Suppressor macrophage treated with lipopolysaccharide for 1 hour (primary cell): Measurements from ENCODE around the gene NLRC5.
"Not testable (repeated sequence)": the region's sequence is repeated elsewhere in the genome, so short reads cannot be mapped to it uniquely, and the experiment has no call there.

Experiments
- DNase-seq, 3 donors: peaks; one replicate each; pipeline ENCODE4 v3.0.0-alpha.2; 2020 to 2022

The NLRC5 gene

DNA sequence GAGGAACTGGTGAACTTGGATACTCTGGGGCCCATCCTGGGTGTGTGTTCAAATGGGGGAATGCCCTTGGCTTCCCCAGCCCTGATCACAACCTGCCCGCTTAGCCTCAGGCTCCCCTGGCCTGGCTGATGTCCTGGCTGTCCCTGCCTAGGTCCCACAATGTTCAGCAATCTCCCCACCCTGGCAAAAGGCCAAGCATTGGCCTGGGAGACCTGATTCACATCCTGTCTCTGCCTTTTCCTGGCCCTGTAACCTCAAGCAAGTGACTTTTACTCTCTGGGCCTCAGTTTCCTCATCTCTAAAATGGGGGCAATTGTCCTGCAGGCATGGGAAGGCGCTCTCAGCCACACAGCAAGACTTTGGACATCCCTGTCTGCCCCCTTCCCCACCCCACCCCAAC is 117.4 kb downstream of the NLRC5 start:
- peak in 1 of 3 donors; percentile 14 for DNase-seq

DNA sequence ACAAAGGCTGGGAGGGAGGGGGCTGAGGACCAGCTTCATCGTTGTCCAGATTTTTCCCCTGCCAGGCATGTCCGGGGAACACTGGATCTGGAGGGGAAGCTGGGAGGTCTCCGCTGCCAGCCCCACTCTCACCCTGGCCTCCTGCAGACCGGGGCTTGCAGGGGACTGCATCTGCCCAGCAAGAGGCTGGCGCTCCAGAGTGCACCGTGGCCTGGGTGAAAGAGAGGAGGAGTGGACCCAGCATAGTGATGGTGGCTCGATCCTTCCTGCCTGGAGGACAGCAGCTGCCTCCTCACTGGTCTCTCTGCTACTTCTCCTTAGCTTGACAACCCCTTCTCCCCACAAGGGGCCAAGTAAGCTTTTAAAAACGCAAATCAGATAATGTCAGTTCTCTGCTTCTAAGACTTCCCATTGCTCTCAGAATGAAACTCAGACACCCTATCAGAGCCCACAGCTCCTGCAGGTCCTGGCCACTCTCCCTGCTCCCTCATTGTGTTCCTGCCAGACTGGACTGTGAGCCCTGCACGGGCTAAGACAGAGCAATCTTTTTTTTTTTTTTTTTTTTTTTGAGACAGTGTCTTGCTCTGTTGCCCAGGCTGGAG is 118.1 kb downstream of the NLRC5 start:
- no peak for DNase-seq

DNA sequence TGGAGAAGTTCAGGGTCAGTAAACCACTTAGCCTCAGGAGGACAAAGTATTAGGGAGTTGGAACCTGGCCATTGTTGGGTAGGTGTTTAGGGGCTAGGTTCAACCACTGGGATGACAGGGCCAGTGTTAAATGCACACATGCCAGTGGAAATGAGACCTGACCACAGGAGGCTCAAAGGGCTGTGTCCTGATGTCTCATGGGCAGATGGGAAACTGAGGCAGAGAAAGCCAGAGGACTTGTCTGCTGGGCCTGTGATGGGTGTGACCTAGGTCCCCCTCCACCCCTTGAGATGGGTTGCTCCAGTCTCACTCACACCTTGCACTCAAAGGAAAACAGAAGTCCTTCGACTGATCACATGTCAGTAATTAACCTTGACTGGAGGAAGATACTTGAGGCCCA is 119.1 kb downstream of the NLRC5 start:
- DNase-seq = no peak

DNA sequence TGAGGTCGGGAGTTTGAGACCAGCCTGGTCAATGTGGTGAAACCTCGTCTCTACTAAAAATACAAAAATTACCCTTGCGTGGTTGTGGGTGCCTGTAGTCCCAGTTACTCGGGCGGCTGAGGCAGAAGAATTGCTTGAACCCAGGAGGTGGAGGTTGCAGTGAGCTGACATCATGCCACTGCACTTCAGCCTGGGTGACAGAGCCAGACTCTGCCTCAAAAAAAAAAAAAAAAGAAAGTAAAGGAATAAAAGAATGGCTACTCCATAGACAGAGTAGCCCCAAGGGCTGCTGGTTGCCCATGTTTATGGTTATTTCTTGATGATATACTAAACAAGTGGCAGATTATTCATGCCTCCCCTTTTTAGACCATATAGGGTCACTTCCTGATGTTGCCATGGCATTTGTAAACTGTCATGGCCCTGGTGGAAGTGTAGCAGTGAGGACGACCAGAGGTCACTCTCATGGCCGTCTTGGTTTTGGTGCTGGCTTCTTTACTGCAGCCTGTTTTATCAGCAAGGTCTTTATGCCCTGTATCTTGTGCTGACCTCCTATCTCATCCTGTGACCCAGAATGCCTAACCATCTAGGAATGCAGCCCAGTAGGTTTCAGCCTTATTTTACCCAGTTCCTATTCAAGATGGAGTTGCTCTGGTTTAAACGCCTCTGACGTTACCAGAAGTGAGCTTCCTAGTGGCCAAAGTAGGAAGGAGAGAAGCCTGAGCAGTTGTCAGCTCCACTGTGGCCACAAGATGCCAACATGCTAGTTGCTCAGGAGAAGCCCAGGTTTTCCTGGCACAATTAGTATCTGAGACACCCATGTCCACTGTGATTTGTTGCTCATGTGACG is 120.1 kb downstream of the NLRC5 start:
- DNase-seq = not testable (repeated sequence)

DNA sequence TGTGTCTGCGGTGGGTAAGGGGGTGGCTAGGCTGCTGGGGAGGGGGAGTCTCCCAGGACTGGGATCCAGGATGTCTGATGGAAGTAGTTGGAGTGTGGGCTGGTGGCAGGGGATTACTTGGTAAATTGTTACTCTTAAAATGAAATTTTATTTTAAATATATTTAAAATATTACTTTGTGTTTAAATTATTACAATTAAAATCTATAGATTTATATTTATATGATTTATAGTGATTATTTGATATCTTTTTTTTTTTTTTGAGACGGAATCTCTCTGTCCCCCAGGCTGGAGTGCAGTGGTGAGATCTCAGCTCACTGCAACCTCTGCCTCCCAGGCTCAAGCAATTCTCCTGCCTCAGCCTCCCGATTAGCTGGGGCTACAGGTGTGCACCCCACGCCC is 121.6 kb downstream of the NLRC5 start:
- DNase-seq = no peak

DNA sequence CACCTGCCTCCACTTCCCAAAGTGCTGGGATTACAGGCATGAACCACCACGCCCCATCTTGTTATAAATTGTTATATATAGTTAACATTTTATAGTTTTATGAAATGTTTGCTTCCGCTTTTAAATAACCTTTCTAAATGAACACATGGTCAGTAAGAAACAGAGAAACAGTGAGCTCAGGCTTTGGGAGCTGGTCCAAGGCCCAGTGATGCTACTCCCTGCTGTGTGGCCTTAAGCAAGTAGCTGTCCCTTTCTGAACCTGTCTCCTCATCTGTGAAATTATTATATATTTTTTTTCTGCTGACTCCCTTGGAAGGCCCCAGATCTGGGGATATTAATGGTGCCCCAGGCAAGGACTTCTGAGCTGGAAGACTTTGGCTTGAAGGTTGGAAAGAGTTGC is 122.1 kb downstream of the NLRC5 start:
- DNase-seq = no peak

DNA sequence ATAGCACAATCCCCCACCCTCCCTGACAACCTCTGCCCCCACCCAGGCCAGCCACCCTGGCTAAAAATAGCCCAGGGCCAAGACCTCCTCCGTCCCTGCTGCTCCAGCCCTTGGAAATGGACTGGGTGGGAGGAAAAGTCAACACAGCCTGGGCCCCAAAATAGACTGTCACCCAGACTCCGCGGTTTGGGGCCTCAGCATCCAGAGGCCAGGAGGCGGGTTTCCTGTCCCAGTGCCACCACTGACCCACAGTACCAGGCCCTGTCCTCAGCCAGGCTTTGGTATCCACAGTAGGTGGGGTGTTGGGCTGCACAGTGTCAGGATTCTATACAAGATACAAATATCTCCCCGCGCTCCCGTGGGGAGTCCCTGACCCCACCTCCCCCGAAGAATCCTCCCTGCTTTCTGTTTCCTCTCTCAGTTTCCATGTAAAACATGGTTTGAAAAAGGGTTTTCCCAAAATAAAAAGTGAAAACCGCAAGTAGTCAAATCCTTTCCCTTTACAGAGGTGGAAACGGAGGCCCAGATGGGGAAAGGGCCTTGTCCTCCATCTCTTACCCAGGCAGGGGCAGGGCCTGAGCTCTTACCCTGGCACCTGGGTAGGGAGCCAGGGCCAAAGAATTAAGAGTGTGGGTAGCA is 123.2 kb downstream of the NLRC5 start:
- DNase-seq = peak in 2 of 3 donors; percentile 24 to 49

DNA sequence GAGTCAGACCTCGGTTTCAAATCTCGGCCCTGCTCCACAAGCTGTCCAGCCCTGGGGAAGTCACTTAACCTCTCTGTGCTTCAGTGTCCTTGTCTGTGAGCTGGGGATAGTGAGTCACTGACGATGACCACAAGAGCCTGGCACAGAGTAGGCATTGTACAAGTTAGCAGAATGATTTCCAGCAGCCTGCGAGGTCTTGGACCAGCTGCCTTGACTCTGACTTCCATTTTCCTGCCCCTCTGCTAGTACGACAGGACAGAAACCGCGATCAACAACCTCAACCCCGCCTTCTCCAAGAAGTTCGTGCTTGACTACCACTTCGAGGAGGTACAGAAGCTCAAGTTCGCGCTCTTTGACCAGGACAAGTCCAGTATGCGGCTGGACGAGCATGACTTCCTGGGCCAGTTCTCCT is 123.7 kb downstream of the NLRC5 start:
- DNase-seq = peak in 1 of 3 donors; percentile 13

DNA sequence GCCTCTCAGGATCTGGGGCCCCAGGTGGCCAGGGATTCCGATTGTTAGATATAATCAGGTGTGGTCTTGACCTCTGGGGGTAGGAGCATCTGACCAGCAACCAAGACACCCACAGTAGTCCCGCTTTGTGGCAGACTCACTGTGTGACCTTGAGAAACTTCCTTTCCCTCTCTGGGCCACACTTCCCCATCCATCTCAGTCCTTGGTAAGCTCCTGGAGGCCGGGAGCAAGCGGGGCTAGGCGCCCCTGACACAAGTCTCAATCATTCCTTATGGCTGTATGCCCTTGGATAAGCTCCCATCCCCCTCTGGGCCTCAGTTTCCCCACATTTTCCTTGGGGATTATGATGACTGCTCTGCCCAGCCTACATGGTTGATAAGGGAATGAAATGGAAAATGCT is 124.3 kb downstream of the NLRC5 start:
- DNase-seq = no peak

DNA sequence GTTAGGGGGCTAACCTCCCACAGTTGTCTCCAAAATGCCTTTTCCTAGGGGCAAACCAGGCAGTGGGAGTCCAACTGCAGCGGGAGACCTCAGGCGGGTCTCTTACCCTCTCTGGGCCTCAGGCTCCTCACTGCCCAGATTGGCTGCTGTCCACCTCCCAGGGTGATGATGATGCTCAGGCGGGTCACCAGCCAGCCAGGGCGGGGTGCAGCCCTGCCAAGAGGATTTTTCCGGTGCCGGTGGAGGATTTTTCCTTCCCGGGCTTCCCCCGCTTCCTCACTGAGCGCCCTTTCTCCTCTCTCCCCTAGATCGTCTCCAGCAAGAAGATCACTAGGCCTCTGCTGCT is 125.8 kb downstream of the NLRC5 start:
- no peak for DNase-seq

DNA sequence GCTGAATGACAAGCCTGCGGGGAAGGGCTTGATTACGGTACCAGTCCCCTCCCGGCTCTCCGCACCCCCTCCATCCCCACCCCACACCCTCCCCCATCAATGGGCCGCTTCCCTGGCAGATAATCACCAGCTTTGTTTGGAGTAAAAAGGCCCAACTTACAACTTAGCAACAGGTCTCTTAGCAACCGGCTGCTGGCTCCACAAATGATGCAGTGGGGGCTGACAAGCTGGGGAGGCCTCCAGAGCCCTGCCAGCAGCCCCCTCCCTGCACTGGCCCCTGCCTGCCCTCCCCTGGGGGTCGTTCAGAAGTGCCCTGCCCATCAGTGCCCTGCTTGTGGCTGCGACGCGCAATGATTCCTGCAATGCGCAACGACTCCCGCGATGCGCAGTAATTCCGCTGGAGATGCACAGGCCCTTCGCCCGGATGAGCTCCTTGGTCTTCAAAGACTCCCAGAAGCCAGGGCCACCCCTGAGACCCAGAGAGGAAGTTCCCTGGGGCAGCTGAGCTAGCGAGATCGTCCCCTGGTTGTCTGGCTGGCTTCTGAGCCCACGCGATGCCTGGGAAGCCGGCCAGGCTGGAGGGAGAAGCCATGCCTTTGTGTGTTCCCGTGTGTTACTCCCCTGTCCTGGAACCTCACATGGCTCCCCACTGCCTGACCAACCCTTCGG is 126.3 kb downstream of the NLRC5 start:
- DNase-seq = peak in 1 of 3 donors; percentile 37

DNA sequence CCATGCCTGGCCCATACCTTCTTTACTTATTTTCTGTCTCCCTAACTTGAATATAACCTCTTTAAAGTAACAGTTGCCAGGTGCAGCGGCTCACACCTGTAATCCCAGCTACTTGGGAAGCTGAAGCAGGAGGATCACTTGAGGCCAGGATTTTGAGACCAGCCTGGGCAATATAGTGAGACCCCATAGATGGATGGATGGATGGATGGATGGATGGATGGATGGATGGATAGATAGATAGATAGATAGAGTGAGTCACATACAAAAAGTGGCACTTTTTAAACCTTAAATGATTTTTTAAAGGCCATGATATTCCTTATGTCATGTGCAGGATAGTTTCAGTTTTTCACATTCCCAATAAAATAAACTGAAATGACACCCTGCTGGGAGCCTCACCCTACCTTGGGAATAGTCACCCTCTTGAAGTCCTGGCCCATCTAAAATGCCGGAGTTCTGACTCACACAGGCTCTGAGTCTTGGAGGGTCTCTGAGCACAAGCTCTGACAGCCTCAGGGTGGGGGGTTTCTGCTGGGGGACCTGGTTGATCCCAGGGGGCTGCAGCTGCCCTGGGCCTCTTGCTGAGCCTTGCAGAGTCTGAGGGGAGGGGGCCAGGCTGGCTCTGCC is 129.2 kb downstream of the NLRC5 start:
- DNase-seq = no peak

DNA sequence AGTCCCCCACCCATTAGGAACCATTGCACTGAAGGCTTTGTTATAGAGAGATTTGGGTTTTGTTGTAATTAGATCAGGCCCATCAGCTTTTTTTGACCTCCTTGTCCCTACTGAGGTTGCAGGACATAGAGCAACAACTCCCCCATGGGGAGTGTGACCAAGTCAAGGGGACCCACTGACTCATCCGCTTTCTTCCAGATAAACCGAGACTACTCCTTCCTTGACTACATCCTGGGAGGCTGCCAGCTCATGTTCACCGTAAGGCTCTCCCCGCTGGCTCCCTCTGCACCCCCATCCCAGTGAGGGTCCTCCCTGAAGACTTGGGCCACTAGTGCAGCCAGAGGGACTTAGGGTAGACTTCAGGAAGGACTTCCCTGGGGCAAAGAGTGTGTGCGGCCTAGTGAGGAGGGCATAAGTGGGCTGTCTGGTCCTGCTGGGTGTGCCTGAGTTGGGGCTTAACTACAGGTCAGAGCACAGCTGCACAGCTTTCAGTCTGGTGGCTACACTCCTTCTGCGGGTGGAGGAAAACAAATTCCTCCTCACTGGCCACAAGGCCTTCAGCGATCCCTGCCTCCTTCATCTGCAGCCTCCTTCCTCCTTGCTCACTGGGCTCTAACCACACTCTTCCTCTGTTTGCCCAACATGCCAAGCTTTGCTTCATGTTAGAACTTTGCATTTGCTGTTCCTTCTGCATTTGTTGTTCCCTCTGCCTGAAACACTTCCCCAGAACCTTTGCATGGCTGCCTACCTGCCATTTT is 134.0 kb downstream of the NLRC5 start:
- peak in 1 of 3 donors; percentile 18 for DNase-seq

DNA sequence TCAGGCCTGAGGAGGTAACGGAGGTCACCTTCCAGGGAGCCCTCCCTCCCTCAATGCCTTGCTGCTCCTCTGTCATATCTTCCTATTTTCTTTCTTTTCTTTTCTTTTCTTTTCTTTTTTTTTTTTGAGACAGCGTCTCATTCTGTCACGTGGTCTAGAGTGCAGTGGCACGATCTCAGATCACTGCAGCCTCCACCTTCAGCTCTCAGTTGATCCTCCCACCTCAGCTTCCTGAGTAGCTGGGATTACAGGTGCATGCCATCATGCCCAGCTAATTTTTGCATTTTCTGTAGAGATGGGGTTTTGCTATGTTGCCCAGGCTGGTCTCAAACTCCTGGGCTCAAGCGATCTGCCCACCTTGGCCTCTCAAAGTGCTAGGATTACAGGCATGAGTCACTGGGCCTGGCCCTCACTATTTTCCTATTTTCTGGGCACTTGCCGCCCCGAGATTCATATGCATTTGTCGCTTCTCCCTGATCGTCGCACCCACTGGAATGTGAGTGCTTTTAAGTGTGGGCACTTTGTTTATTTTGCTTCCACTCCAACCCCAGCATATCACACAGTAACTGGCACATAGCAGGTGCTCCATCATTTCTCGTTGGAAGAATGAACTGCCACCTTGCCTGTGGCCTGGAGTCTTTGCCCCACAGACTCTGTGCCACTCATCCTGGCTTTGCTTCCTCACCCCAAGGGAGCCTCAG is 134.8 kb downstream of the NLRC5 start:
- no peak for DNase-seq

DNA sequence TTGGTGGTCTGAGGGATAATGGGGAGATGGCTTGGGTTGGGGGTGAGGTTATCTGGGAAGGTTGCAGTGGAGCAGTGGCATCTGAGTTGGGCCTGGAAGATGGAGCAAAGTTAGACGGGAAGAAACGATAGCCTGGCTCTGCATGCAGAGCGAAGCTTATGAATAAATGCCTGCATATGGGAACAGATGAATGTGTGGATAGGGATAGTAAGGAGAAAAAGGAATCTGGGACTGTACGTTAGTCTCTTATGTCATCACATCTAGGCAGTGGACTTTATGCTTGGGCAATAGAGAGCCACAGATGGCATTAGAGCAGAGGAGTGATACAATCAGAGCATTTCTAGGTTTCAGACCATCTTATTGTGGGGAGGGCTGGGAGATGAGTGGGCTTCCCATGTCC is 136.0 kb downstream of the NLRC5 start:
- DNase-seq = no peak

DNA sequence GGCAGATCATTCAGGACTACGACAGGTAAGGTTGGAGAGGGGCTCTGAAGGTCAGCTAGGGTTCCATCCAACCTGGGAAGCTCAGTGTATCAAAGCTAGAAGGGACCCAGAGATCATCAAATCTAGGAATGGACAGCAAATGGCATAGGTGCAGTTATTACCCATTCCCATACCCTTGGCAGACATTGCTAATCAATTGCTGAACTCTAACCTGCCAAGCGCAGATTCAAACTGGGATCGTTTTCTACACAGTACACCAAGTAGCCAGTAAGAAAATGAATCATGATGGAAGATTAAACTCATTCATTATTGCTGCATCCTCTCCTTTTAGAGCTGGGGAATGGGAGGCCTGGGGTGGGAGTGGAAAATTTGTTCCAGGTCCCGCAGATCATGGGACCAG is 136.6 kb downstream of the NLRC5 start:
- DNase-seq = no peak

DNA sequence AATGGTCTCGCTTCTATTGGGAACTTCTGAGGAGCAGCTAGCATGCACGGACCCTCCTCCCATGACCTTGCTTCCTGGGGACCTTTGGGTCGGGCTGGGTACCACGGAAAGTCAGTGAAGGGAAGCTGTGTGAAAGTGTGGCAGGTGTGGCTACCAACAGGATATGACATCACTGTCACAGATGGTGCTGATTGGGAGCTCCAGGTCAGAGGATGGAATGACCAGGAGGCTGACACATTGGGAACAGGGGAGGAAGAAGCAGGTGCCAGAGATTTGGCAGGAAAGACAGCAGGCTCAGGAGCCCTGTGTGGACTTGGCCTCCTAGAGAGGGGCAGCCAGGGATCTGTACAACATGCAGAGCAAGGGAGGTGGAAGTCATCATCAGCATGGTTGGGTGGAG is 137.1 kb downstream of the NLRC5 start:
- DNase-seq = no peak

DNA sequence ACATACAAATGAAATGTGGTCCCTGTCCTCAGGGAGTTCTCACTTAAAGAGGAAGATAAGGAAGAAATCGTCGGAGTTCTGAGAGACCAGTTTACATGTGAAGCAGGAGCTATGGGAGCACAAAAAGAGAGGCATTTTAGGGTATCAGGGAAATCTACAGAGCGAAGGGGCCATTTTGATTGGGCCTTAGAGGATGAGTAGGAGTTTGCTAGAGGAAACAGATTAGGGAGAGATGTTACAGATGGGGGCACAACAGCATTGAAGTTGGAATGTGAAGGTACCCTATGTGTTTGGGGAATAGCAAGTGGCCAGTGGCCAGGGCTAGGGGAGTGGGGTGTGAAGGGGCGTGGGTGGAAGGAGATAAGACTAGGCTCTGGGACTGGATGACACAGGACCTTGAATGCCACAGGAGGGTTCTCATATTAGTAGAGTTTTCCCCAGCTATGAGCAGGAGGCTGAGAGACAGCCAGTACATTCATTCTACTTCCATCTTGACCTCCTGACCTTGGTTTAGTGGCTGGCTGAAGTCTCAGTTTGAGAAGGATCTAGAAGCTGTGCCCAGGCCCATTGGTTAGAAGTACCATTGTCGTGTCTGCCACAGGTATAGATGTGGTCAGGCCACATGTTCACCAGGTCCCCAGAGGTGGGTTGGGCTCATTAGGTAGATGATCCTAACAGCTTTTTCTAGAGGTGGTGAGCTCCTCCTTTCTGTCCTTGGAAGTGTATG is 137.8 kb downstream of the NLRC5 start:
- DNase-seq = no peak

DNA sequence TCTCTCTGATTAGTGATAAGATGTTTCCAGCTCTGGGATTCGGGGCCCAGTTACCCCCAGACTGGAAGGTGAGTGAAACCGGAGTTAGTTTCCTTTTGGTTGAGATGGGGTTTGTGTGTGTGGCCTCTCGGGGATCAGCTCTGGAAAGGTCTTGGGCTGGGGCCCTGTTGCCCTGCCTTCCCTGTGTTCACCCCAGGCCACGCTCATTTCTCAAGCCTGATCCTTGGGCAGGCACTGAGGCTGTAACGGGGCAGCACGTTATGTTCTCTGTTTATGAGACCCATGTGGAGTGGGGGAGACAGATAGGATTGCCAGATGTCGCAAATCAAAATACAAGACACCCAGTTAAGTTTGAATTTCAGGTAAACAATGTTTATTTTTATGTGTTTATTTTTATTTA is 138.5 kb downstream of the NLRC5 start:
- DNase-seq = no peak

DNA sequence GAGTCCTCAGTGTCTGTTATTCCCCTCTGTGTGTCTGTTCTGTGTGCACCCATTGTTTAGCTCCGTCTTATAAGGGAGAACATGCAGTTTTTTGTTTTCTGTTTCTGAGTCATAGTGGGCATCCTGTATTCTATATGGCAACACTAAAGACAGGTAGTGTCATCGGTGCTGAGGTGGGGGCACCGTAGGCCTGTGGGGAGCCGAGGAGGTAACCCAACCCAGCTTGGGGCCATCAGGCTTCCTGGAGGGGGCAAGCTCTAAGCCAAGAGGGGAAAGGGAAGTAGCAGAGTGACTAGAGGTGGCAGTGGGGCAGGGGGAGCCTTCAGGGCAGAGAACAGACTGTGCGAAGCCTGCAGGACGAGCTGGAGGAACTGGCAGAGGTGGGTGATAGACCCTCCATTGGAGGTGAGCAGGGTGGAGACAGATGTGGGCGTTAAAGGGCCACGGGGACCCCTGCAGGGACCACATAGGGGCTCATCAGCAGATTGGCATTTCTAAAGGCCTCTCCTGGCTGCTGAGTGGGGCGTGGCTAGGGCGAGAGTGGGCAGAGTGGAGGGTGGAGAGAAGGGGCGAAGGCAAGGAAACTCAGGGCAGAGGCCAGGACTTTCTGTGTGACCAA is 139.5 kb downstream of the NLRC5 start:
- DNase-seq = no peak

DNA sequence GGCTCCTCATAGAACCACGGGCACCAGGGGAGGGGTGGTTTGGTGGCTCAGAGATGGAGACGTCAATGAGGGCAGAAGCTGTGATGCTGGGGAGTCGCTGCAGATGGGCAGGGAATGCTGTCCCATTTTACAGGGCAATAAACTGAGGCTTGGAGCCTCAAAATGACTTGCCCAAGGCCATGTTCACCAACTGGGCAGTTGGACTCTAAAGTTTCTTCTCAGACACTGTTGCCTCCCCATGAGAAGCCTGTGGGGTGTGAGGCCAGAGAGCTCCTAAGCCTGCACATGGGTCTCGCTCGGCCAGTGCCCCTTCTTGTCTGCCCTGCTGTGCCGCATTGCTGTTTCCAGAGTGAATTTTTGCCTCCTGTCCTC is 141.6 kb downstream of the NLRC5 start:
- no peak for DNase-seq
